Keratinocyte (primary cell): ENCODE measurements around the gene STON1.
"Not testable (repeated sequence)": the region's sequence is repeated elsewhere in the genome, so short reads cannot be mapped to it uniquely, and the experiment has no call there.

ENCODE experiments used
- CTCF ChIP-seq, 3 experiments: IDR thresholded peaks in 1 of 3; conservative IDR thresholded peaks in 1 of 3; optimal IDR thresholded peaks in 1 of 3; 2 replicates in 2 of 3; 3 replicates in 1 of 3; pipeline versions ENCODE3 to v1.5.1; 2011; ENCODE audit warnings: low read length in 3 of 3, mild to moderate bottlenecking in 3 of 3, moderate library complexity in 2 of 3, control low read depth in 1 of 3, inconsistent platforms in 1 of 3; ENCODE audit not compliant: insufficient read depth in 2 of 3; ENCODE audit errors: extremely low read depth in 1 of 3
- EZH2 ChIP-seq: IDR thresholded peaks from one replicate; pipeline ENCODE4 v1.6.1; 2012; ENCODE audit warnings: inconsistent platforms, mild to moderate bottlenecking, low read length, moderate library complexity

GRCh38 chr2:48555071-48555470, 25.1 kb downstream of the STON1 start:
- not testable (repeated sequence) for TF ChIP-seq CTCF (optimal IDR thresholded peaks at IDR 0.05 in 1 of 3, IDR thresholded peaks at IDR 0.05 in 1 of 3, conservative IDR thresholded peaks at IDR 0.05 in 1 of 3; ENCODE audit: extremely low read depth in 1 of 3, insufficient read depth in 2 of 3, low read length in 3 of 3); EZH2
